ENCODE data around the gene PKIG. TPM values are rescaled to one million over a fixed set of nuclear protein-coding genes. Genes with fewer than 3 reads are reported as not detected.

Gene PKIG
- polyA plus RNA-seq (2013, experiment 1 of 2): 77.0 TPM
- polyA plus RNA-seq (2013, experiment 2 of 2): 79.1 TPM

- WGBS, 2 donors (ENCODE audit: extremely low coverage in 2 of 2, insufficient read length in 2 of 2, insufficient replicate concordance in 1 of 2): no CpG with 5 or more reads among the region's 6 CpGs
- Histone ChIP-seq H3K27ac (replicated peaks; ENCODE audit: low read length) (peak within 1 kb of the TSS; percentile 63), H3K4me3 (ENCODE audit: low read length in 2 of 2) (peak within 1 kb of the TSS in 1 of 2 donors; percentile 5)
Observed at GRCh38 chr20:44582311-44583025, at the start of gene PKIG. Gene PKIG, plus strand, starts transcription at chr20:44582579. Its CDS starts 31,978 bp downstream, at chr20:44614557.

DNA sequence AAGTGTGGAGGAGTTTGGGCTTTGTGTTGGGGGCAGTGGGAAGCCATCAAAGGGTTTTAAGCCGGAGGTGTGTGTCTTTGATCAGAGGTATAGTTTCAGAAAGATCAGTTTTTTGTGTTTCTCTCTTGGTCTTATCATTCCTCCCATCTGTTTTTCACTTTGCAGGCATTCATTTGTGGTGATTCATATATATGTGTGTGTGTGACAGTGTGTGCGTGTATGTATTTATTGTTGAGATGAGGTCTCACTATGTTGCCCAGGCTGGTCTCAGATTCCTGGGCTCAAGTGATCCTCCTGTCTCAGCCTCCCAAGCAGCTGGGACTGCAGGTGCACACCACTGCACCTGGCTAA, 49.4 kb upstream of the PKIG start:
- Histone ChIP-seq H2AFZ (ENCODE audit: low read length) (peak overlapping the region; percentile 87), H3K4me2 (ENCODE audit: insufficient read depth, low read length, poor library complexity, severe bottlenecking) (no peak overlapping the region), H3K23ac (ENCODE audit: low read depth, low read length, poor library complexity) (no peak overlapping the region), H3K9ac (ENCODE audit: low read depth, low read length, poor library complexity) (no peak overlapping the region), H3K18ac (ENCODE audit: low read length) (no peak overlapping the region), H2BK120ac (ENCODE audit: low read depth, low read length) (no peak overlapping the region), H3K27me3 (ENCODE audit: control insufficient read depth in 3 of 3, insufficient read depth in 3 of 3, low read depth in 1 of 3, low read length in 3 of 3) (no peaks in the 10 kb centered on the region), H3K4me1 (ENCODE audit: control insufficient read depth in 2 of 2, insufficient read depth in 1 of 2, low read depth in 1 of 2, low read length in 2 of 2) (peaks cover 7 to 9% of the 10 kb centered on the region in 2 donors), H2BK15ac (ENCODE audit: low read length) (no peak overlapping the region), H2AK5ac (ENCODE audit: low read depth, low read length) (no peak overlapping the region), H2BK5ac (ENCODE audit: low read length) (no peak overlapping the region), H3K4ac (ENCODE audit: low read length) (no peak overlapping the region), H3K14ac (ENCODE audit: low read length) (no peak overlapping the region), H4K8ac (ENCODE audit: low read depth, low read length) (no peak overlapping the region), H3K27ac (replicated peaks; ENCODE audit: low read length) (no peak overlapping the region), H2BK12ac (ENCODE audit: low read length) (no peak overlapping the region), H3K9me3 (replicated peaks in 1 of 2; ENCODE audit: control insufficient read depth in 2 of 2, insufficient read depth in 1 of 2, low read depth in 1 of 2, low read length in 2 of 2) (no peaks in the 10 kb centered on the region), H4K91ac (ENCODE audit: low read depth, low read length, poor library complexity) (no peak overlapping the region), H3K4me3 (ENCODE audit: low read length in 2 of 2) (peak overlapping the region in 1 of 2 donors; percentile 50), H3K79me1 (ENCODE audit: low read depth, low read length) (no peaks in the 10 kb centered on the region), H3K36me3 (replicated peaks in 1 of 2; ENCODE audit: control insufficient read depth in 2 of 2, insufficient read depth in 2 of 2, low read length in 2 of 2) (no peaks in the 10 kb centered on the region)
- no CpG with 5 or more reads among the region's 2 CpGs for WGBS, 2 donors (ENCODE audit: extremely low coverage in 2 of 2, insufficient read length in 2 of 2, insufficient replicate concordance in 1 of 2)
- DNase-seq (ENCODE audit: low spot score): no peak

More at GRCh38 chr20:44582311-44583025, at the start of gene PKIG:
- Histone ChIP-seq H2BK120ac (ENCODE audit: low read depth, low read length) (no peak within 1 kb of the TSS), H3K14ac (ENCODE audit: low read length) (no peak within 1 kb of the TSS), H2AK5ac (ENCODE audit: low read depth, low read length) (no peak within 1 kb of the TSS), H3K9me3 (replicated peaks in 1 of 2; ENCODE audit: control insufficient read depth in 2 of 2, insufficient read depth in 1 of 2, low read depth in 1 of 2, low read length in 2 of 2) (no peaks in the 10 kb centered on the region), H4K91ac (ENCODE audit: low read depth, low read length, poor library complexity) (no peak within 1 kb of the TSS), H2BK15ac (ENCODE audit: low read length) (no peak within 1 kb of the TSS), H3K4ac (ENCODE audit: low read length) (no peak within 1 kb of the TSS), H3K4me2 (ENCODE audit: insufficient read depth, low read length, poor library complexity, severe bottlenecking) (no peak within 1 kb of the TSS), H3K27me3 (ENCODE audit: control insufficient read depth in 3 of 3, insufficient read depth in 3 of 3, low read depth in 1 of 3, low read length in 3 of 3) (no peaks in the 10 kb centered on the region), H2AFZ (ENCODE audit: low read length) (peak within 1 kb of the TSS; percentile 27), H3K9ac (ENCODE audit: low read depth, low read length, poor library complexity) (no peak within 1 kb of the TSS), H3K79me1 (ENCODE audit: low read depth, low read length) (no peaks in the 10 kb centered on the region), H3K18ac (ENCODE audit: low read length) (no peak within 1 kb of the TSS), H4K8ac (ENCODE audit: low read depth, low read length) (no peak within 1 kb of the TSS), H3K36me3 (replicated peaks in 1 of 2; ENCODE audit: control insufficient read depth in 2 of 2, insufficient read depth in 2 of 2, low read length in 2 of 2) (peaks cover 0 to 2% of the 10 kb centered on the region in 2 donors), H3K23ac (ENCODE audit: low read depth, low read length, poor library complexity) (no peak within 1 kb of the TSS), H3K4me1 (ENCODE audit: control insufficient read depth in 2 of 2, insufficient read depth in 1 of 2, low read depth in 1 of 2, low read length in 2 of 2) (peaks cover 17 to 23% of the 10 kb centered on the region in 2 donors), H2BK12ac (ENCODE audit: low read length) (no peak within 1 kb of the TSS), H2BK5ac (ENCODE audit: low read length) (no peak within 1 kb of the TSS)
- DNase-seq (ENCODE audit: low spot score): peak; percentile 26

DNA sequence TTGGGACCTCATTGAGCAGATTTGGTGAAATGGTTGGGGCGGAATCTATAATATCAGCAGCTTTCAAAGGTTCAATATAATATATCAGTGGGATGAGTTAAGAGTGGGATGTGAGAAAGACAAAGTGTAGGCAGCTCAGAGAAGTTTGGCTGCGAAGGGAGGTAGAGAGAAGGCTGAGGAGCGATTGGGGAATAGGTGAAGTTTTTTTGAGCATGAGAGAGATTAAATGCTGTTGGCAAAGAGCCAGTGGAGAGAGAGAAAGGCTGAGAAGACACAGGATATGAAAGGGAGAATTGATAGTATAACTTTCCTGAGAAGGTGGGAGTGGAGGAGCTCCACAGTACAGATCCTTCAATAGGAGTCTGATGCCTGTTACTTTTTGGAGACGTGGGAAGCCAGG, 48.5 kb upstream of the PKIG start:
- no peaks in the 10 kb centered on the region for H3K36me3 ChIP-seq (replicated peaks in 1 of 2; ENCODE audit: control insufficient read depth in 2 of 2, insufficient read depth in 2 of 2, low read length in 2 of 2)
- no peak overlapping the region for H3K9ac ChIP-seq (ENCODE audit: low read depth, low read length, poor library complexity)
- no peak overlapping the region for H4K91ac ChIP-seq (ENCODE audit: low read depth, low read length, poor library complexity)
- H3K14ac ChIP-seq (ENCODE audit: low read length): no peak overlapping the region
- no peak overlapping the region for H3K4ac ChIP-seq (ENCODE audit: low read length)
- no peak overlapping the region for H4K8ac ChIP-seq (ENCODE audit: low read depth, low read length)
- DNase-seq (ENCODE audit: low spot score): no peak
- H2BK120ac ChIP-seq (ENCODE audit: low read depth, low read length): no peak overlapping the region
- no peak overlapping the region for H3K23ac ChIP-seq (ENCODE audit: low read depth, low read length, poor library complexity)
- no peak overlapping the region for H3K4me2 ChIP-seq (ENCODE audit: insufficient read depth, low read length, poor library complexity, severe bottlenecking)
- H3K79me1 ChIP-seq (ENCODE audit: low read depth, low read length): no peaks in the 10 kb centered on the region
- H3K18ac ChIP-seq (ENCODE audit: low read length): no peak overlapping the region
- no peaks in the 10 kb centered on the region for H3K27me3 ChIP-seq (ENCODE audit: control insufficient read depth in 3 of 3, insufficient read depth in 3 of 3, low read depth in 1 of 3, low read length in 3 of 3)
- no peaks in the 10 kb centered on the region for H3K9me3 ChIP-seq (replicated peaks in 1 of 2; ENCODE audit: control insufficient read depth in 2 of 2, insufficient read depth in 1 of 2, low read depth in 1 of 2, low read length in 2 of 2)
- H2BK5ac ChIP-seq (ENCODE audit: low read length): no peak overlapping the region
- no peak overlapping the region for H2BK15ac ChIP-seq (ENCODE audit: low read length)
- H3K4me3 ChIP-seq (ENCODE audit: low read length in 2 of 2): no peak overlapping the region
- peaks cover 7 to 9% of the 10 kb centered on the region in 2 donors for H3K4me1 ChIP-seq (ENCODE audit: control insufficient read depth in 2 of 2, insufficient read depth in 1 of 2, low read depth in 1 of 2, low read length in 2 of 2)
- no peak overlapping the region for H2BK12ac ChIP-seq (ENCODE audit: low read length)
- no peak overlapping the region for H2AFZ ChIP-seq (ENCODE audit: low read length)
- no peak overlapping the region for H2AK5ac ChIP-seq (ENCODE audit: low read depth, low read length)
- no peak overlapping the region for H3K27ac ChIP-seq (replicated peaks; ENCODE audit: low read length)
- no CpG with 5 or more reads among the region's 4 CpGs for WGBS, 2 donors (ENCODE audit: extremely low coverage in 2 of 2, insufficient read length in 2 of 2, insufficient replicate concordance in 1 of 2)

- H3K23ac ChIP-seq (ENCODE audit: low read depth, low read length, poor library complexity): no peak overlapping the region
- H2BK12ac ChIP-seq (ENCODE audit: low read length): no peak overlapping the region
- DNase-seq (ENCODE audit: low spot score): no peak
- no peak overlapping the region for H2AK5ac ChIP-seq (ENCODE audit: low read depth, low read length)
- no peak overlapping the region for H3K9ac ChIP-seq (ENCODE audit: low read depth, low read length, poor library complexity)
- no peaks in the 10 kb centered on the region for H3K79me1 ChIP-seq (ENCODE audit: low read depth, low read length)
- no peak overlapping the region for H3K14ac ChIP-seq (ENCODE audit: low read length)
- H4K91ac ChIP-seq (ENCODE audit: low read depth, low read length, poor library complexity): no peak overlapping the region
- H3K36me3 ChIP-seq (replicated peaks in 1 of 2; ENCODE audit: control insufficient read depth in 2 of 2, insufficient read depth in 2 of 2, low read length in 2 of 2): no peaks in the 10 kb centered on the region
- no peak overlapping the region for H2BK15ac ChIP-seq (ENCODE audit: low read length)
- H2BK5ac ChIP-seq (ENCODE audit: low read length): no peak overlapping the region
- no peak overlapping the region for H2BK120ac ChIP-seq (ENCODE audit: low read depth, low read length)
- no peak overlapping the region for H3K27ac ChIP-seq (replicated peaks; ENCODE audit: low read length)
- no peak overlapping the region for H3K18ac ChIP-seq (ENCODE audit: low read length)
- H4K8ac ChIP-seq (ENCODE audit: low read depth, low read length): no peak overlapping the region
- H3K4ac ChIP-seq (ENCODE audit: low read length): no peak overlapping the region
- no peaks in the 10 kb centered on the region for H3K27me3 ChIP-seq (ENCODE audit: control insufficient read depth in 3 of 3, insufficient read depth in 3 of 3, low read depth in 1 of 3, low read length in 3 of 3)
- H3K4me2 ChIP-seq (ENCODE audit: insufficient read depth, low read length, poor library complexity, severe bottlenecking): no peak overlapping the region
- no peak overlapping the region for H2AFZ ChIP-seq (ENCODE audit: low read length)
- no CpG with 5 or more reads among the region's 3 CpGs for WGBS, 2 donors (ENCODE audit: extremely low coverage in 2 of 2, insufficient read length in 2 of 2, insufficient replicate concordance in 1 of 2)
- H3K9me3 ChIP-seq (replicated peaks in 1 of 2; ENCODE audit: control insufficient read depth in 2 of 2, insufficient read depth in 1 of 2, low read depth in 1 of 2, low read length in 2 of 2): no peaks in the 10 kb centered on the region
- peaks cover 7% of the 10 kb centered on the region in 2 donors for H3K4me1 ChIP-seq (ENCODE audit: control insufficient read depth in 2 of 2, insufficient read depth in 1 of 2, low read depth in 1 of 2, low read length in 2 of 2)
- H3K4me3 ChIP-seq (ENCODE audit: low read length in 2 of 2): no peak overlapping the region
Observed at GRCh38 chr20:44536175-44536574, 46.2 kb upstream of the PKIG start.

All from neuronal stem cell (in vitro differentiated cells).